ENCODE results near the gene IL2RA. TPM values are rescaled to one million over a fixed set of nuclear protein-coding genes. Genes with fewer than 3 reads are reported as not detected.

Gene IL2RA
- polyA plus RNA-seq, 1 donor (not counting 4 experiments of a cell fraction or from before 2014, with no cell fraction given): not detected

- Histone ChIP-seq H3K4me1 (ENCODE audit: control insufficient read depth, extremely low read depth, insufficient read depth, low read length) (no peaks in the 10 kb centered on the region), H3K9ac (ENCODE audit: control insufficient read depth, extremely low read depth, insufficient read depth, low read length) (no peak overlapping the region), H3K27ac (ENCODE audit: control insufficient read depth, insufficient read depth, low read length) (no peak overlapping the region), H3K27me3 (ENCODE audit: control insufficient read depth, extremely low read depth, insufficient read depth, low read length) (peaks cover 10% of the 10 kb centered on the region), H3K4me3 (ENCODE audit: control insufficient read depth in 2 of 3, extremely low read depth in 1 of 3, insufficient read depth in 2 of 3, low read depth in 1 of 3, low read length in 3 of 3) (no peak overlapping the region), H3K9me1 (ENCODE audit: control insufficient read depth, extremely low read depth, insufficient read depth, low read length) (no peaks in the 10 kb centered on the region), H4K20me1 (ENCODE audit: control insufficient read depth, extremely low read depth, insufficient read depth, low read length) (no peaks in the 10 kb centered on the region), H3K4me2 (ENCODE audit: control insufficient read depth, extremely low read depth, insufficient read depth, low read depth, low read length) (no peak overlapping the region), H3K79me2 (ENCODE audit: control insufficient read depth, insufficient read depth, low read length) (no peaks in the 10 kb centered on the region), H3K36me3 (ENCODE audit: control insufficient read depth in 2 of 2, extremely low read depth in 1 of 2, insufficient read depth in 2 of 2, low read length in 2 of 2) (no peaks in the 10 kb centered on the region), H2AFZ (ENCODE audit: control insufficient read depth, low read length) (no peak overlapping the region), H3K9me3 (ENCODE audit: control insufficient read depth, low read depth, low read length) (no peaks in the 10 kb centered on the region)
- no peak for TF ChIP-seq EZH2 (IDR thresholded peaks at IDR 0.05; ENCODE audit: low read length)
- TF ChIP-seq, protein P1, sequence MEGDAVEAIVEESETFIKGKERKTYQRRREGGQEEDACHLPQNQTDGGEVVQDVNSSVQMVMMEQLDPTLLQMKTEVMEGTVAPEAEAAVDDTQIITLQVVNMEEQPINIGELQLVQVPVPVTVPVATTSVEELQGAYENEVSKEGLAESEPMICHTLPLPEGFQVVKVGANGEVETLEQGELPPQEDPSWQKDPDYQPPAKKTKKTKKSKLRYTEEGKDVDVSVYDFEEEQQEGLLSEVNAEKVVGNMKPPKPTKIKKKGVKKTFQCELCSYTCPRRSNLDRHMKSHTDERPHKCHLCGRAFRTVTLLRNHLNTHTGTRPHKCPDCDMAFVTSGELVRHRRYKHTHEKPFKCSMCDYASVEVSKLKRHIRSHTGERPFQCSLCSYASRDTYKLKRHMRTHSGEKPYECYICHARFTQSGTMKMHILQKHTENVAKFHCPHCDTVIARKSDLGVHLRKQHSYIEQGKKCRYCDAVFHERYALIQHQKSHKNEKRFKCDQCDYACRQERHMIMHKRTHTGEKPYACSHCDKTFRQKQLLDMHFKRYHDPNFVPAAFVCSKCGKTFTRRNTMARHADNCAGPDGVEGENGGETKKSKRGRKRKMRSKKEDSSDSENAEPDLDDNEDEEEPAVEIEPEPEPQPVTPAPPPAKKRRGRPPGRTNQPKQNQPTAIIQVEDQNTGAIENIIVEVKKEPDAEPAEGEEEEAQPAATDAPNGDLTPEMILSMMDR (optimal IDR thresholded peaks at IDR 0.05 in 1 of 3, IDR thresholded peaks at IDR 0.05 in 1 of 3, conservative IDR thresholded peaks at IDR 0.05 in 1 of 3; ENCODE audit: extremely low read depth in 1 of 3, insufficient read depth in 2 of 3, low read length in 3 of 3): no peak
- no peak for FAIRE-seq
- no peak for DNase-seq (ENCODE audit: low read depth, low spot score)
- dilution Hi-C loops (cut with MboI; ENCODE audit: extremely low pct_ligation_motif_present, low sequenced_read_pairs): no loop called here
Measured at GRCh38 chr10:6049031-6049400, 13.2 kb downstream of the IL2RA start.

- no peak for DNase-seq (ENCODE audit: low read depth, low spot score)
- H3K36me3 ChIP-seq (ENCODE audit: control insufficient read depth in 2 of 2, extremely low read depth in 1 of 2, insufficient read depth in 2 of 2, low read length in 2 of 2): no peaks in the 10 kb centered on the region
- dilution Hi-C loops (cut with MboI; ENCODE audit: extremely low pct_ligation_motif_present, low sequenced_read_pairs): no loop called here
- H3K4me2 ChIP-seq (ENCODE audit: control insufficient read depth, extremely low read depth, insufficient read depth, low read depth, low read length): no peak overlapping the region
- no peaks in the 10 kb centered on the region for H3K79me2 ChIP-seq (ENCODE audit: control insufficient read depth, insufficient read depth, low read length)
- no peaks in the 10 kb centered on the region for H3K4me1 ChIP-seq (ENCODE audit: control insufficient read depth, extremely low read depth, insufficient read depth, low read length)
- no peak overlapping the region for H3K4me3 ChIP-seq (ENCODE audit: control insufficient read depth in 2 of 3, extremely low read depth in 1 of 3, insufficient read depth in 2 of 3, low read depth in 1 of 3, low read length in 3 of 3)
- no peak overlapping the region for H3K27ac ChIP-seq (ENCODE audit: control insufficient read depth, insufficient read depth, low read length)
- H2AFZ ChIP-seq (ENCODE audit: control insufficient read depth, low read length): no peak overlapping the region
- H3K9ac ChIP-seq (ENCODE audit: control insufficient read depth, extremely low read depth, insufficient read depth, low read length): no peak overlapping the region
- H3K27me3 ChIP-seq (ENCODE audit: control insufficient read depth, extremely low read depth, insufficient read depth, low read length): peaks cover 13% of the 10 kb centered on the region
- no peaks in the 10 kb centered on the region for H3K9me1 ChIP-seq (ENCODE audit: control insufficient read depth, extremely low read depth, insufficient read depth, low read length)
- H3K9me3 ChIP-seq (ENCODE audit: control insufficient read depth, low read depth, low read length): no peaks in the 10 kb centered on the region
- H4K20me1 ChIP-seq (ENCODE audit: control insufficient read depth, extremely low read depth, insufficient read depth, low read length): no peaks in the 10 kb centered on the region
- FAIRE-seq: no peak
- TF ChIP-seq, protein P1 (optimal IDR thresholded peaks at IDR 0.05 in 1 of 3, IDR thresholded peaks at IDR 0.05 in 1 of 3, conservative IDR thresholded peaks at IDR 0.05 in 1 of 3; ENCODE audit: extremely low read depth in 1 of 3, insufficient read depth in 2 of 3, low read length in 3 of 3): no peak
- no peak for TF ChIP-seq EZH2 (IDR thresholded peaks at IDR 0.05; ENCODE audit: low read length)
Measured at GRCh38 chr10:6048281-6049030, 13.7 kb downstream of the IL2RA start.
